ENCODE results near the gene VARS2.

DNA sequence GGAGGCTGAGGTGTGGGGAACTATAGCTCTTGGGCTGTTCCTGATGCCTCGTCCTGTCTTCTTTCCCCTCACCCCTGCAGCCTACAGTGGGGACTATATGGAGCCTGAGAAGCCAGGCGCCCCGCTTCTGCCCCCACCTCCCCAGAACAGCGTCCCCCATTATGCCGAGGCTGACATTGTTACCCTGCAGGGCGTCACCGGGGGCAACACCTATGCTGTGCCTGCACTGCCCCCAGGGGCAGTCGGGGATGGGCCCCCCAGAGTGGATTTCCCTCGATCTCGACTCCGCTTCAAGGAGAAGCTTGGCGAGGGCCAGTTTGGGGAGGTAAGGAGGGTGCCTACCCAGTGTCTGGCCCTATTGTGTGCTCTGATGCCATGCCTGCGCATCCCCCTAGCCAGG lies 17.5 kb upstream of the VARS2 start:
- TF ChIP-seq, protein P1, sequence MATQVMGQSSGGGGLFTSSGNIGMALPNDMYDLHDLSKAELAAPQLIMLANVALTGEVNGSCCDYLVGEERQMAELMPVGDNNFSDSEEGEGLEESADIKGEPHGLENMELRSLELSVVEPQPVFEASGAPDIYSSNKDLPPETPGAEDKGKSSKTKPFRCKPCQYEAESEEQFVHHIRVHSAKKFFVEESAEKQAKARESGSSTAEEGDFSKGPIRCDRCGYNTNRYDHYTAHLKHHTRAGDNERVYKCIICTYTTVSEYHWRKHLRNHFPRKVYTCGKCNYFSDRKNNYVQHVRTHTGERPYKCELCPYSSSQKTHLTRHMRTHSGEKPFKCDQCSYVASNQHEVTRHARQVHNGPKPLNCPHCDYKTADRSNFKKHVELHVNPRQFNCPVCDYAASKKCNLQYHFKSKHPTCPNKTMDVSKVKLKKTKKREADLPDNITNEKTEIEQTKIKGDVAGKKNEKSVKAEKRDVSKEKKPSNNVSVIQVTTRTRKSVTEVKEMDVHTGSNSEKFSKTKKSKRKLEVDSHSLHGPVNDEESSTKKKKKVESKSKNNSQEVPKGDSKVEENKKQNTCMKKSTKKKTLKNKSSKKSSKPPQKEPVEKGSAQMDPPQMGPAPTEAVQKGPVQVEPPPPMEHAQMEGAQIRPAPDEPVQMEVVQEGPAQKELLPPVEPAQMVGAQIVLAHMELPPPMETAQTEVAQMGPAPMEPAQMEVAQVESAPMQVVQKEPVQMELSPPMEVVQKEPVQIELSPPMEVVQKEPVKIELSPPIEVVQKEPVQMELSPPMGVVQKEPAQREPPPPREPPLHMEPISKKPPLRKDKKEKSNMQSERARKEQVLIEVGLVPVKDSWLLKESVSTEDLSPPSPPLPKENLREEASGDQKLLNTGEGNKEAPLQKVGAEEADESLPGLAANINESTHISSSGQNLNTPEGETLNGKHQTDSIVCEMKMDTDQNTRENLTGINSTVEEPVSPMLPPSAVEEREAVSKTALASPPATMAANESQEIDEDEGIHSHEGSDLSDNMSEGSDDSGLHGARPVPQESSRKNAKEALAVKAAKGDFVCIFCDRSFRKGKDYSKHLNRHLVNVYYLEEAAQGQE (tag by site-specific recombination; IDR thresholded peaks at IDR 0.05) = no peak
- TF ChIP-seq, protein P2, sequence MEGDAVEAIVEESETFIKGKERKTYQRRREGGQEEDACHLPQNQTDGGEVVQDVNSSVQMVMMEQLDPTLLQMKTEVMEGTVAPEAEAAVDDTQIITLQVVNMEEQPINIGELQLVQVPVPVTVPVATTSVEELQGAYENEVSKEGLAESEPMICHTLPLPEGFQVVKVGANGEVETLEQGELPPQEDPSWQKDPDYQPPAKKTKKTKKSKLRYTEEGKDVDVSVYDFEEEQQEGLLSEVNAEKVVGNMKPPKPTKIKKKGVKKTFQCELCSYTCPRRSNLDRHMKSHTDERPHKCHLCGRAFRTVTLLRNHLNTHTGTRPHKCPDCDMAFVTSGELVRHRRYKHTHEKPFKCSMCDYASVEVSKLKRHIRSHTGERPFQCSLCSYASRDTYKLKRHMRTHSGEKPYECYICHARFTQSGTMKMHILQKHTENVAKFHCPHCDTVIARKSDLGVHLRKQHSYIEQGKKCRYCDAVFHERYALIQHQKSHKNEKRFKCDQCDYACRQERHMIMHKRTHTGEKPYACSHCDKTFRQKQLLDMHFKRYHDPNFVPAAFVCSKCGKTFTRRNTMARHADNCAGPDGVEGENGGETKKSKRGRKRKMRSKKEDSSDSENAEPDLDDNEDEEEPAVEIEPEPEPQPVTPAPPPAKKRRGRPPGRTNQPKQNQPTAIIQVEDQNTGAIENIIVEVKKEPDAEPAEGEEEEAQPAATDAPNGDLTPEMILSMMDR (tag by site-specific recombination; IDR thresholded peaks at IDR 0.05) = no peak
- TF ChIP-seq TRIM28 (IDR thresholded peaks at IDR 0.05; ENCODE audit: borderline replicate concordance, low read length) = no peak
- TF ChIP-seq, protein P3, sequence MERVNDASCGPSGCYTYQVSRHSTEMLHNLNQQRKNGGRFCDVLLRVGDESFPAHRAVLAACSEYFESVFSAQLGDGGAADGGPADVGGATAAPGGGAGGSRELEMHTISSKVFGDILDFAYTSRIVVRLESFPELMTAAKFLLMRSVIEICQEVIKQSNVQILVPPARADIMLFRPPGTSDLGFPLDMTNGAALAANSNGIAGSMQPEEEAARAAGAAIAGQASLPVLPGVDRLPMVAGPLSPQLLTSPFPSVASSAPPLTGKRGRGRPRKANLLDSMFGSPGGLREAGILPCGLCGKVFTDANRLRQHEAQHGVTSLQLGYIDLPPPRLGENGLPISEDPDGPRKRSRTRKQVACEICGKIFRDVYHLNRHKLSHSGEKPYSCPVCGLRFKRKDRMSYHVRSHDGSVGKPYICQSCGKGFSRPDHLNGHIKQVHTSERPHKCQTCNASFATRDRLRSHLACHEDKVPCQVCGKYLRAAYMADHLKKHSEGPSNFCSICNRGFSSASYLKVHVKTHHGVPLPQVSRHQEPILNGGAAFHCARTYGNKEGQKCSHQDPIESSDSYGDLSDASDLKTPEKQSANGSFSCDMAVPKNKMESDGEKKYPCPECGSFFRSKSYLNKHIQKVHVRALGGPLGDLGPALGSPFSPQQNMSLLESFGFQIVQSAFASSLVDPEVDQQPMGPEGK (tag by site-specific recombination; IDR thresholded peaks at IDR 0.05) = no peak
- TF ChIP-seq ZNF707 (tag by site-specific recombination; IDR thresholded peaks at IDR 0.05) = no peak
- no peak for TF ChIP-seq YY2 (tag by site-specific recombination; IDR thresholded peaks at IDR 0.05)
- TF ChIP-seq ZNF146 (tag by site-specific recombination; IDR thresholded peaks at IDR 0.05) = no peak
- no peak for TF ChIP-seq ZFHX2 (tag by site-specific recombination; conservative IDR thresholded peaks at IDR 0.05)
- TF ChIP-seq KLF16 (tag by site-specific recombination; IDR thresholded peaks at IDR 0.05) = no peak
